ENCODE measurements around the gene CEP250. TPM values are rescaled to one million over a fixed set of nuclear protein-coding genes. Genes with fewer than 3 reads are reported as not detected.

CEP250 gene
- total RNA-seq, 1 donor from 2014 or later, result 54.7 TPM

- Mint-ChIP-seq H3K4me1 (peaks cover 20% of the 10 kb centered on the region), H3K27ac (no peak overlapping the region), H3K4me3 (no peak overlapping the region), H3K36me3 (ENCODE audit: low read depth) (peaks cover 12% of the 10 kb centered on the region), H3K9me3 (no peaks in the 10 kb centered on the region), H3K27me3 (no peaks in the 10 kb centered on the region)
- DNase-seq (no peak), ATAC-seq (ENCODE audit: low read depth) (no peak)
- POLR2A ChIA-PET, result interaction anchor here (0.7 kb wide), 1 partner anchor 167 kb away, joined by 9 read pairs; no protein-coding TSS in a partner anchor
- intact Hi-C loops (cut with micrococcal nuclease), result no loop called here
- CTCF ChIA-PET, result no interaction called here
- no peak for TF ChIP-seq CTCF (IDR thresholded peaks at IDR 0.05)
Observed at GRCh38 chr20:35458388-35458787, 3.0 kb downstream of the CEP250 start.

- Mint-ChIP-seq H3K27me3 (no peaks in the 10 kb centered on the region), H3K36me3 (ENCODE audit: low read depth) (peaks cover 10% of the 10 kb centered on the region), H3K4me3 (no peak overlapping the region), H3K4me1 (peaks cover 13% of the 10 kb centered on the region), H3K27ac (no peak overlapping the region), H3K9me3 (no peaks in the 10 kb centered on the region)
- CTCF ChIA-PET, result interaction anchor here (1.2 to 7.9 kb wide), 5 partner anchors 13 to 423 kb away, joined by 4 to 57 read pairs (median 12); no protein-coding TSS in a partner anchor
- DNase-seq (no peak), ATAC-seq (ENCODE audit: low read depth) (no peak)
- TF ChIP-seq CTCF (IDR thresholded peaks at IDR 0.05), result no peak
- POLR2A ChIA-PET, result interaction anchor here (0.6 to 0.8 kb wide), 2 partner anchors 281 to 311 kb away, joined by 4 to 5 read pairs; partner anchors contain the start of gene RBM39
- intact Hi-C loops (cut with micrococcal nuclease), result loop anchor here (2.0 to 5.0 kb wide), 4 partner anchors 41 to 677 kb away; partner anchors contain the start of gene SCAND1
Observed at GRCh38 chr20:35461620-35462019, 6.2 kb downstream of the CEP250 start.

- H3K4me3 Mint-ChIP-seq, result no peak overlapping the region
- intact Hi-C loops (cut with micrococcal nuclease), result loop anchor here (2.0 to 5.0 kb wide), 4 partner anchors 40 to 676 kb away; partner anchors contain the start of gene SCAND1
- H3K27me3 Mint-ChIP-seq, result no peaks in the 10 kb centered on the region
- H3K4me1 Mint-ChIP-seq, result peaks cover 13% of the 10 kb centered on the region
- ATAC-seq (ENCODE audit: low read depth) (peak; percentile 58), DNase-seq (no peak)
- H3K27ac Mint-ChIP-seq, result peak overlapping the region; percentile 47
- H3K9me3 Mint-ChIP-seq, result no peaks in the 10 kb centered on the region
- H3K36me3 Mint-ChIP-seq (ENCODE audit: low read depth), result peaks cover 11% of the 10 kb centered on the region
- POLR2A ChIA-PET, result interaction anchor here (0.8 kb wide), 1 partner anchor 280 kb away, joined by 4 read pairs; the partner anchor contains the start of gene RBM39
- CTCF ChIA-PET, result interaction anchor here (1.0 to 7.9 kb wide), 5 partner anchors 12 to 423 kb away, joined by 3 to 57 read pairs (median 12); no protein-coding TSS in a partner anchor
- no peak for TF ChIP-seq CTCF (IDR thresholded peaks at IDR 0.05)
Observed at GRCh38 chr20:35462351-35462750, 7.0 kb downstream of the CEP250 start.

- ATAC-seq (ENCODE audit: low read depth), result peak; percentile 84
- intact Hi-C loops (cut with micrococcal nuclease), result loop anchor here (1.0 to 5.0 kb wide), 8 partner anchors 39 to 675 kb away; partner anchors contain the start of genes NFS1, ROMO1 and SCAND1
- Mint-ChIP-seq H3K4me3 (no peak overlapping the region), H3K27me3 (no peaks in the 10 kb centered on the region), H3K9me3 (no peaks in the 10 kb centered on the region), H3K36me3 (ENCODE audit: low read depth) (peaks cover 13% of the 10 kb centered on the region), H3K27ac (no peak overlapping the region), H3K4me1 (peaks cover 13% of the 10 kb centered on the region)
- CTCF ChIA-PET, result interaction anchor here (0.7 to 7.9 kb wide), 27 partner anchors 8 to 529 kb away, joined by 3 to 57 read pairs (median 4); partner anchors contain the start of genes ERGIC3, NFS1, RBM39 and ROMO1
- no peak for TF ChIP-seq CTCF (IDR thresholded peaks at IDR 0.05)
- no peak for DNase-seq
- POLR2A ChIA-PET, result interaction anchor here (0.5 to 0.8 kb wide), 2 partner anchors 9 to 152 kb away, joined by 3 to 4 read pairs; partner anchors contain the start of gene SPAG4
Observed at GRCh38 chr20:35463455-35464300, 8.3 kb downstream of the CEP250 start.
